Jurkat, Clone E6-1 (cell line): ENCODE data around the gene USF2.
"Not testable (repeated sequence)": the region's sequence is repeated elsewhere in the genome, so short reads cannot be mapped to it uniquely, and the experiment has no call there.

Experiments used
- DNase-seq: peaks from one replicate; pipeline ENCODE4 v3.0.0-alpha.2; 2011; ENCODE audit warnings: low read depth, low spot score
- H3K4me3 ChIP-seq: 2 replicates; pipeline ENCODE4 v1.5.1; 2011; ENCODE audit warnings: mild to moderate bottlenecking, low read length, control low read depth, moderate library complexity

USF2 gene

GRCh38 chr19:35279985-35280821 lies 11.4 kb downstream of the USF2 start:
- no peak overlapping the region for H3K4me3 ChIP-seq
- DNase-seq, result no peak

- no peak overlapping the region for H3K4me3 ChIP-seq
- DNase-seq, result no peak
Measured at GRCh38 chr19:35281303-35281702, 12.5 kb downstream of the USF2 start.

GRCh38 chr19:35284153-35285094 lies 15.7 kb downstream of the USF2 start:
- no peak for DNase-seq
- H3K4me3 ChIP-seq, result no peak overlapping the region

DNA sequence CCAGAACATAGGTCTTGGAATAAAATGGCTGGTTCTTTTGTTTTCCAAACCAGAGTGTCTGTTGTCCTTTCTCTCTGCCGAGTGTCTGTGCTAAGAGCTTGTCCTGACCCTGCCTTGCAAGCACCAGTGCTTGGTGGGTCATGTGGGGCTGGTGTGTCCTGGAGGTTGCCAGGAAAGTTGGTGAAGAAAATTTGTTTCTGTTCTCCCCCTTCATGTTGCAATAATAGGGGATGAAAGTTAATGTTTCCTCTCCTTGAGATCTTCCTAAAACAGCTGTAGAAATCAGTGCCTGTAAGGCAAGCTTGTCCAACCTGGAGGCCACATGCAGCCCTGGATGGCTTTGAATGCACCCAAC lies 16.3 kb downstream of the USF2 start:
- DNase-seq, result no peak
- no peak overlapping the region for H3K4me3 ChIP-seq

DNA sequence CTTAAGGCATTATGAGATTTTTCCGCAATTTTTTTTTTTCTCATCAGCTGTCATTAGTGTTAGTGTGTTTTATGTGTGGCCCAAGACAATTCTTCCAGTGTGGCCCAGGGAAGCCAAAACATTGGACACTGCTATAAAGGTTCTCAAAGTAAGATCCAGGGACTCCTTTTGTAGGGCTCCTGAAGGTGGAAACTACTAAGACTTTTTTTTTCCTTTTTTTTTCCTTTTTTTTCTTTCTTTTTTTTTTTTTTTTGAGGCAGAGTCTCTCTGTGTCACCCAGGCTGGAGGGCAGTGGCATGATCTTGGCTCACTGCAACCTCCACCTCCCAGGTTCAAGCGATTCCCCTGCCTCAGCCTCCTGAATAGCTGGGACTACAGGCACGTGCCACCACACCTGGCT lies 16.7 kb downstream of the USF2 start:
- DNase-seq, H3K4me3 ChIP-seq: not testable (repeated sequence)

GRCh38 chr19:35286101-35286500 lies 17.3 kb downstream of the USF2 start:
- DNase-seq, H3K4me3 ChIP-seq: not testable (repeated sequence)

DNA sequence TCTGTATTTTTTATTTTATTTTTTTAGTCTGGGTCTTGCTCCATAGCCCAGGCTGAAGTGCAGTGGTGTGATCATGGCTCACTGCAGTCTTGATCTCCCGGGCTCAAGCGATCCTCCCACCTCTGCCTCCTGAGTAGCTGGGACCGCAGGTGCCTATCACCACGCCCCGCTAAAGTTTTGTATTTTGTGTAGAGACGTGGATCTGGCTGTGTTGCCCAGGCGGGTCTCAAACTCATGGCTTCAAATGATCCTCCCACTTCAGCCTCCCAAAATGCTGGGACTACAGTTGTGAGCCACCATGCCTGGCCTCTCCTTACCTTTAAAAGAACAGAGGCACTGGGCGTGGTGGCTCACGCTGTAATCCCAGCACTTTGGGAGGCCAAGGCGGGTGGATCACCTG lies 19.0 kb downstream of the USF2 start:
- DNase-seq, result no peak
- H3K4me3 ChIP-seq, result no peak overlapping the region

DNA sequence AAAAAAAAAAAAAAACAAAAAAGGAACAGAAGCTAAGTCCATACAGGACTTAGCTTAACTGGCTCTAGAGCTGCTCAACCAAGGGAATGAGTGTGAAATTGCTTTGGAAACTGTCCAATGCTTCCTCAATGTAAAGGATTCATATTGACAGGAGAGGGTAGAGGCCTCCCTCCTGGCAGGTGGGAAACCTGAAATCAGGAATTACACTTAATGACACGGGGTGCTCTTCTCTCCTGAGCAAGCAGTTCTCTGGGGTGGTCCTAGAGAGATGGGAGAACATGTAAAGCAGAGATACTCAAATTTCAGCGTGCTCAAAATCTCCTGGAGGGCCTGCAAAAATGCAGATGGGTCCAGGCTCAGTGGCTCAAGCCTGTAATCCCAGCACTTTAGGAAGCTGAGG lies 19.6 kb downstream of the USF2 start:
- no peak overlapping the region for H3K4me3 ChIP-seq
- no peak for DNase-seq

- no peak for DNase-seq
- no peak overlapping the region for H3K4me3 ChIP-seq
Measured at GRCh38 chr19:35288906-35289305, 20.1 kb downstream of the USF2 start.

GRCh38 chr19:35290381-35291127 lies 21.8 kb downstream of the USF2 start:
- DNase-seq, result no peak
- no peak overlapping the region for H3K4me3 ChIP-seq

GRCh38 chr19:35291259-35291658 lies 22.5 kb downstream of the USF2 start:
- H3K4me3 ChIP-seq, result no peak overlapping the region
- DNase-seq, result no peak

DNA sequence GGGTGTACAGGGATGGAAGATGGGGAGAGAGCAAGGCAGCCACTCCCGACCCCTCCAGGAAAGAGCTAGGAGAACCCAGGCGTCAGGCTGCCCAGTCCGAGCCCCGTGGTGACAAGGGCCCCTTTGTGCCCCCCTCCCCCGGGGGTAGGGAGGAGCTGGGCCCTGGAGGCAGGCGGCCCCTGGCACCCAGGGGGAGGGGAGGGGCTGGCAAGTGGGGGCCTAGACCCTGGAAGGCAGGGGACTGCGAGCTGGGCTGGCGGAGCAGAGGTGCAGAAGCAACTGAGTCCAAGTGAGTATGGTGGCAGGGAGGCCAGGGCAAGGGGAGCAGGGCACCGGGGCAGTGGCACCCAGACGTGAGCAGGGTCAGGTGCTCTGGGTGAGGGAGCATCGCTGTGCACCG lies 23.2 kb downstream of the USF2 start, which contains the start of gene MAG:
MAG (plus strand) TSS at position 246 of the 400 bp plus-strand sequence. CDS start 3,248 bp downstream, outside the sequence.
- no peak for DNase-seq
- no peak within 1 kb of the TSS for H3K4me3 ChIP-seq

DNA sequence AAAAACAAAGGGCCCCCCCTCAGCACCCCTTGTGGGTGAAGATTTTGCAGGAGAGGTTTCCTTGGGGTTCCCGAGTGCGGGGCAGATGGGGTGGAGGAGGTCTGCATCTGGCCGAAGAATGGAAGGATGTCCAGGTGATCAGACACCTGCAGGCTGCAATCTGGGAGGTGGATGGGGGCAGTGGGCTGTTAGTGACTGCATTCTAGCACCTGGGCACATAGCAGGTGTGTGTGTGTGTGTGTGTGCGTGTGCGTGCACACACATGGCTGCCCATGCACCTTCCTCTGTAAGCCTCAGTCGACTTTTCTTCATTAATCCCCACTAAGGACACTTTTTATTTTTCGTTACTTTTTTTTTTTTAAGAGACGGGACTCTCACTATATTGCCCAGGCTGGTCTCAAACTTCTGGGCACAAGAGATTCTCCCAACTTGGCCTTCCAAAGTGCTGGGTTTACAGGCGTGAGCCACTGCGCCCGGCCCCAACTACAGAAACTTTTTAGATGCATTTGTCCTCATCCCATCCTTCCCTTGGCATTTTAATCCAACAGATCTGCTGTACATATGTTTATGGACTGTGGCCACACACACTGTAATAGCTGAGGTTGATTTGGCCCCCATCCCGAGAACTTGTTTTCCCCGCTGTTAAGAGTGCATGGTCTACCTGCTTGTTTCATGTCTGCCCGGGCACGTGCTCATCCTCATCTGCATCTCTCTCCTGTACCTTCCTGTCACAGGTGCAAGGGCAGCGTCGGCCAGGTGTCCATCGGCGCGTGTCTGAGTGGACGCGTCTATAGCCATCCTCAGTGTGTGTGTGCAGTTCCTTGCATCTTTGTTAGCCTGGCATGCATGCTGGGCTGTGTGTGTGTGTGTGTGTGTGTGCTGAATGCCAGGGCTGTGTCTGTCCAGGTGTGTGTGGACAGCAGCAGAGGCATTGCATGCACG lies 23.9 kb downstream of the USF2 start:
- no peak overlapping the region for H3K4me3 ChIP-seq
- DNase-seq, result no peak

- H3K4me3 ChIP-seq, result no peak overlapping the region
- no peak for DNase-seq
Measured at GRCh38 chr19:35293363-35293739, 24.6 kb downstream of the USF2 start.

DNA sequence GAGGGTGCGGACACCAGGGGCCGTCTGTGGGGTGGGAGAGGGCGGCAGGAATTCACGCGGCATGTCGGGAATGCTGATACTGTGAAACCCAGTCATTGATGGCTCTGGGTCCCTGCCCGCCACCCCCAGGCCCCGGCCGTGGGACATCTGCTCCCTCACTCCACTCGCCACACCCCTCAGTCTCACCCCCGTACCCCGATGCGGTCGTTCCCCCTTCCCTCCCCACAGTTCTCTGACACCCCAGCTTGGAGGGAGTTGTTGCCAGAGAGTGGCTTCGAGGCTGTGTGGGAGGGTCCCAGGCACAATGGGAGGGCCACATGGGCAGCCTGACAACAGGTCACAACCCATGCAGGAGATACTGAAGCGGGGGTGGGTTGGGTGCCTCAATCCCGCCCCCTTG lies 25.0 kb downstream of the USF2 start:
- no peak for DNase-seq

GRCh38 chr19:35294328-35294727 lies 25.6 kb downstream of the USF2 start:
- DNase-seq, result no peak

More for the DNA sequence above, 25.0 kb downstream of the USF2 start:
- no peak overlapping the region for H3K4me3 ChIP-seq

GRCh38 chr19:35294859-35295791 lies 26.4 kb downstream of the USF2 start:
- no peak overlapping the region for H3K4me3 ChIP-seq
- DNase-seq, result no peak

More at GRCh38 chr19:35294328-35294727, 25.6 kb downstream of the USF2 start:
- H3K4me3 ChIP-seq, result no peak overlapping the region
